Activated gamma-delta T cell treated with anti-CD3 and anti-CD28 coated beads, Interleukin-2, amount 50 U/mL, for 16 hours (primary cell): Measurements from ENCODE around the gene HAT1.
"Not testable (repeated sequence)": the region's sequence is repeated elsewhere in the genome, so short reads cannot be mapped to it uniquely, and the experiment has no call there.

Experiments used
- DNase-seq: peaks from one replicate; pipeline ENCODE4 v3.0.0-alpha.2; 2020; ENCODE audit warnings: low read depth

Gene HAT1, protein sequence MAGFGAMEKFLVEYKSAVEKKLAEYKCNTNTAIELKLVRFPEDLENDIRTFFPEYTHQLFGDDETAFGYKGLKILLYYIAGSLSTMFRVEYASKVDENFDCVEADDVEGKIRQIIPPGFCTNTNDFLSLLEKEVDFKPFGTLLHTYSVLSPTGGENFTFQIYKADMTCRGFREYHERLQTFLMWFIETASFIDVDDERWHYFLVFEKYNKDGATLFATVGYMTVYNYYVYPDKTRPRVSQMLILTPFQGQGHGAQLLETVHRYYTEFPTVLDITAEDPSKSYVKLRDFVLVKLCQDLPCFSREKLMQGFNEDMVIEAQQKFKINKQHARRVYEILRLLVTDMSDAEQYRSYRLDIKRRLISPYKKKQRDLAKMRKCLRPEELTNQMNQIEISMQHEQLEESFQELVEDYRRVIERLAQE

GRCh38 chr2:171922230-171923022 lies at the start of gene HAT1:
TSS of gene HAT1 (plus strand) at chr2:171922461. CDS start at chr2:171922501, 40 bp downstream.
- peak; percentile 95 for DNase-seq

DNA sequence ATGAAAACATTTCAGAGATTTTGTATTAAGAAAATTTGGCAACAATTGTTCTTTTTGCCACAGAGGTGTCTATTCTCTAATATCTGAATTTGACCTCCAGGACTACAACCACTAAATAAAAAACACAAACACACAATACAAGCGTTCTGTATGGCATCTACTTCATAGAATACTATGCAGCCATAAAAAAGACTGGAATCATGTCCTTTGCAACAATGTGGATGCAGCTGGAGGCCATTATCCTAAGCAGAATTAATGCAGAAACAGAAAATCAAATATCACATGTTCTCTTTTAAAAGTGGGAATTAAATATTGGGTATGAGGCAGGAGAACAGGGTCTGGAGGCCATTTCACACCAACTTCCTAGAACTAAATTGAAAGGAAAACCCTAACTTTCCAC lies 47.7 kb upstream of the HAT1 start:
- no peak for DNase-seq

DNA sequence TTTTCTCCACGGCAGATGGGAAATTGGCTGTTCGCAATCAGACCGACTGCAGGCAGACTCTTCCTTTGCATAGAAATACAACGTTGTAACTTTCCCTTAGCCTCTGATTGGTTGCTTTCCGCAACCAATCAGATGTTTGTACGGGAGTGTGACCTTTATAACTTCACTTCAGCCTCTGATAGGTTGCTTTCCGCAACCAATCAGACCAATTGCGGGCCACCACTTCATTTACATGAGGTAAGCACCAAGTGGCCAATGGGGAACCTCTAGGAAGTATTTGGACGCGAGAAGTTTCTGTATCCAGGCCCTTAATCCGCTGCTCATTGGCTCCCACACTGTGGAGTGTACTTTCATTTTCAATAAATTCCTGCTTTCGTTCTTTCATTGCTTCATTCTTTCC lies 47.3 kb upstream of the HAT1 start:
- no peak for DNase-seq

DNA sequence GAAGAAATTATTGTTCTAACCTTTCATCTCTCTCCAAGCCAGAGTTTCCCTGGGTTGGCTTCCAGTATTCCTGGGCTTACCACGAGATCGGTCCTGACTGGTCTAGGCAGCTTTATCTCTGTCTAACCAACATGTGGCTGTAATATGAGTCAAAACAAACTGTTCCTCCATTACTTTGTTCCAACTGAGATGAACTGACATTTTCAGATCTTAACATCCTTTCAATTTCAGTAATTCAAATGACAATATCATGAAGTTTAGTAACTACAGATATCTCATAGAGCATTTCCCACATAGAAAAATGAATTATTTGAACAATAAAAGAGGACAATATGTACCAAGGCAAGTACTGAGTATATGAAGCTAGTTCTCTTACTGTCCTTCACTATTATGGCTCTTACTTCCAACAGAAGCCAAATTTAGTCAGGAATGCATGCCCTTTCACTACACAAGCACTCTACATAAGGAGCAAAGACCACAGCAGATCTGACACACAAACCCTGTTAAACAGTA lies 43.7 kb upstream of the HAT1 start:
- DNase-seq, result no peak

DNA sequence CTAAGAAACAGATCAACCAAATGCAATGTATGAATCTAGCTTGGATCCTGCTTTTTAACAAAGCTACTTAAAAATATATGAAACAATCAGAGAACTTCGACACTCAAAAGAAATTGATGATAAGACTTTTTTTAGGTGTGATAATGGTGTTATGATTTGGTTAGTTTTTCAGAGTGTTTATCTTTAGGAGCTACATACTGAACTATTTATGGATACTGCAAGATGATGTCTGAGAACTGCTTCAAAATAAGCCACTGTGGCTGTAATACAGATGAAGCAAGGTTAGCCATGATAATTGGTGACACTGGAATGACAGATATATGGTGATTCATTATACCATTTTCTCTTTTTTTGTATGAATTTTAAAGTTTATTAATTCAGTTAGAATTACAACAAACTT lies 42.4 kb upstream of the HAT1 start:
- DNase-seq, result no peak

- DNase-seq, result no peak
These were observed 41.5 kb upstream of the HAT1 start for GRCh38 chr2:171880774-171881173.

GRCh38 chr2:171882089-171882769 lies 40.0 kb upstream of the HAT1 start:
- DNase-seq, result no peak

GRCh38 chr2:171883275-171883893 lies 38.9 kb upstream of the HAT1 start:
- DNase-seq, result no peak

DNA sequence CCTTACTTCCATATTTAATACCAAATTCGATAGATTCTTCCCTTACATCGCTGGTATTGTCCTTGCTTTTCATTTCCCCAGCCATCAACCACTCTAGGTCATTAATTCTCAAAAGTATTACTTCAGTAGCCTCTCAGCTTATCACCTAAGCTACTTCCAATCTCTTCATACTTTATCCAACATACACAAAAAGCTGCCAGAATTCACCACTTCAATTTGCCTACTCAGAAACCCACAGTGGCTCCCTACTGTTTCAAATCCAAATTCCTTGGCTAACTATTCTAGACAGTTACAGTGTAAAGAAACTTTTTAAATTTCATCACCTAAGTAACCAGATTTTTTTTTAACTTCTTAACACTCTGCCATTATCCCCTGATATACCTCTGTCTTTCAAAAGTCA lies 32.9 kb upstream of the HAT1 start:
- DNase-seq, result no peak

GRCh38 chr2:171889808-171890207 lies 32.5 kb upstream of the HAT1 start:
- DNase-seq, result no peak

- no peak for DNase-seq
These were observed 29.0 kb upstream of the HAT1 start for GRCh38 chr2:171893196-171893823.

DNA sequence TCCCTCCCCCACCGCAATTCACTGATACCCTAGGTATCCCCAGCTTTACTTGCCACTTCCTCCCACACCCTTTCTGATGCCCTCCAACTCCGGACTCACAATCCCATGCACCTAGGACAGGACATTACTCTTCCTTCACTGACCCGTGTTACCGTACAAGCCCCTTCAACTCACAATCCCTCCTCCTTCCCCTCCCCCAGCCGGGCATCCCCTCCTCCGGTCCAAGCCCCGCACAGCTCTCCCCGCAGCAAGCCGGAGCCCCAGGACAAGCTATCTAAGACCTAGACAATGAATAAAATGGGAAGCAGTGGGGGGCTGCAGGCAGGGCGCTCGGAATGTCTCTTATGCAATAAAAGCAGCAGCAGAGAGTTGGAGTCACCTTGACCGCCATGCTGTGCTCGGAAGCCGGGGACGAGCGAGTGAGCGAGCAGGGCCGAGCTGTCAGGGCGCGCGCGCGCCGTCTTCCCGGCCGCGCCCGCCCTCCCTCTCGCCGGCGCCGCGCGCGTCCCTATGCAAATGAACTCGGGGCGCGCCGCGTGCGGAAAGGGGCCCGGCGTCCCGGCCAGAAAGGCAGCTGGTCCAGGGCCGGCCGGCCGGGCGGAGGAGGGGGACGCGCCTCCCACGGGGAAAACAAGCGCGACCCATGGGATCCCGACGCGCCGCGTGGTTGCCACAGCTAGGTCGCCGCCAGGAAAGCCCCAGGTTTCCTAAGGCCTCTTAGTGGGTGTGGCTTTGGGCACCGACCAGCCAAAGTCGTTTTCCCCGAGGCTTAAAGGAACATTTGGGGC lies 28.2 kb upstream of the HAT1 start, which contains the start of gene SLC25A12:
Gene SLC25A12 (minus strand): TSS at position 421 of the 788 bp plus-strand sequence. CDS start 30 bp downstream, at position 391.
- peak; percentile 48 for DNase-seq

GRCh38 chr2:171894612-171894947 lies 27.7 kb upstream of the HAT1 start:
- DNase-seq, result no peak

DNA sequence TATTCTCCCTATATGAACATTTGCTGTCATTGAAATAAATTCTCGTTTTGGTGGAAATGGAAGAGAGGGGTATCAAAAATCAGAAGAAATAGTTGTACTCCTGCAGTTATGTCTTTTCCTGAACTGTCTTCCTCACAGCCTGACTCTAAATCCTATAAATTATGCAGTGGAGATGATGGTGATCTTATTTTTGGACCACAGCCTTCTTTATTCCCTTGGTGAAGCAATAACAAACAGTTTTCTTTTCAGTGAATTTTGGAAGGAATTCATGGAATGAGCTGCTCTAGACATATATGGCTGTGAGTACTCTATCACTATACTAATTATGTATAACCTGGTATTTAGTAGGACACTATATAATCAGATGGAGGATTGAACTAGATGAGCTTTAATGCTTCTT lies 26.5 kb upstream of the HAT1 start:
- DNase-seq, result no peak

DNA sequence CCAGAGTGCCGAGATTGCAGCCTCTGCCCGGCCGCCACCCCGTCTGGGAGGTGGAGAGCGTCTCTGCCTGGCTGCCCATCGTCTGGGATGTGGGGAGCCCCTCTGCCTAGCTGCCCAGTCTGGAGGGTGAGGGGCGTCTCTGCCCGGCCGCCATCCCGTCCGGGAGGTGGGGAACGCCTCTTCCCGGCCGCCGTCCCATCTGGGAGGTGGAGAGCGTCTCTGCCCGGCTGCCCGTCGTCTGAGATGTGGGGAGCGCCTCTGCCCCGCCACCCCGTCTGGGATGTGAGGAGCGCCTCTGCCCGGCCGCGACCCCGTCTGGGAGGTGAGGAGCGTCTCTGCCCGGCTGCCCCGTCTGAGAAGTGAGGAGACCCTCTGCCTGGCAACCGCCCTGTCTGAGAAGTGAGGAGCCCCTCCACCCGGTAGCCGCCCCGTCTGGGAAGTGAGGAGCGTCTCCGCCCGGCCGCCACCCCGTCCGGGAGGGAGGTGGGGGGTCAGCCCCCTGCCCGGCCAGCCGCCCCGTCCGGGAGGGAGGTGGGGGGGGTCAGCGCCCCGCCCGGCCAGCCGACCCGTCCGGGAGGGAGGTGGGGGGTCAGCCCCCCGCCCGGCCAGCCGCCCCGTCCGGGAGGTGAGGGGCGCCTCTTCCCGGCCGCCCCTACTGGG lies 22.5 kb upstream of the HAT1 start:
- DNase-seq, result not testable (repeated sequence)

GRCh38 chr2:171902840-171903420 lies 19.3 kb upstream of the HAT1 start:
- no peak for DNase-seq

GRCh38 chr2:171908235-171908634 lies 14.0 kb upstream of the HAT1 start:
- no peak for DNase-seq

- no peak for DNase-seq
These were observed 13.0 kb upstream of the HAT1 start for GRCh38 chr2:171909266-171909665.

DNA sequence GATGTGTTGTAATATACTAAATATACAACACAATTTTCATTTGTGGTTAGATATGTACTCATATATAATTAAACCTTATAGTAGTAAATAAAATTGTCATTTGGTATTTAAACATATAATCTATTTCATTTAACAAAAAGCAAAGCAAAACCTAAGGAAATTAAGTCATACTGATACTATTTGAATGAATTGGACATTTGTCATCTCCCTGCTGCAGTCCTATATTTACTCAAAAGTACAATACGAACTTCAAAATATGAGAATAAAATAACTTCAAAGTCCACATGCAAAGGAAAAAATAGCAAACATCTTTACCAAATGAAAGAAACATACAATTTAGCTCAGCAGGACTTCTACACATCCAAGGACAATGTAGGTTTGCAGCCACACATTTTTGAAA lies 11.8 kb upstream of the HAT1 start:
- DNase-seq, result no peak

GRCh38 chr2:171913517-171913916 lies 8.7 kb upstream of the HAT1 start:
- DNase-seq, result no peak
